Sigmoid colon (tissue), 7 donors: Measurements from ENCODE around the gene SUSD4. TPM values are rescaled to one million over a fixed set of nuclear protein-coding genes. Genes with fewer than 3 reads are reported as not detected.

ENCODE experiments used
- DNase-seq: peaks from one replicate; pipeline ENCODE4 v3.0.0-alpha.2; 2019
- H3K27ac ChIP-seq, 4 donors: fragments of 200-600 bp; sonication (generic); one replicate each; pipeline ENCODE4 v1.5.1; 2016 to 2019; ENCODE audit warnings: mild to moderate bottlenecking in 1 of 4
- H3K27me3 ChIP-seq, 3 donors: fragments of 200-600 bp; sonication (generic); one replicate each; pipeline ENCODE4 v1.5.1; 2019; ENCODE audit warnings: mild to moderate bottlenecking in 1 of 3
- H3K36me3 ChIP-seq, 4 donors: fragments of 200-600 bp; sonication (generic); one replicate each; pipeline ENCODE4 v1.5.1; 2016 to 2019
- H3K4me1 ChIP-seq, 4 donors: fragments of 200-600 bp; sonication (generic); one replicate each; pipeline ENCODE4 v1.5.1; 2017 to 2019
- H3K4me3 ChIP-seq, 4 donors: fragments of 200-600 bp; sonication (generic); one replicate each; pipeline ENCODE4 v1.5.1; 2017 to 2019; ENCODE audit warnings: mild to moderate bottlenecking in 2 of 4, moderate library complexity in 1 of 4
- H3K9me3 ChIP-seq, 4 donors: fragments of 200-600 bp in 3 of 4; sonication (generic) in 3 of 4; one replicate each; pipeline versions ENCODE4 v1.5.1 to v1.6.1; 2013 to 2019
- EP300 ChIP-seq, 4 donors: sonication (generic); formaldehyde crosslinking; IDR thresholded peaks; one replicate each; pipeline ENCODE4 v1.6.1; 2017; ENCODE audit warnings: antibody characterized with exemption in 4 of 4
- POLR2A ChIP-seq, 2 donors: fragments of 450-650 bp; IDR thresholded peaks; one replicate each; pipeline ENCODE4 v1.6.1; 2016; ENCODE audit warnings: antibody characterized with exemption in 2 of 2, mild to moderate bottlenecking in 2 of 2, moderate library complexity in 2 of 2
- POLR2AphosphoS5 ChIP-seq, 4 donors: sonication (generic); formaldehyde crosslinking; IDR thresholded peaks; one replicate each; pipeline ENCODE4 v1.6.1; 2017; ENCODE audit warnings: antibody characterized with exemption in 4 of 4
- WGBS, 2 donors: extraction: QIAGEN DNeasy Blood & Tissue Kit; methylation state at CpG; one replicate each; pipeline ENCODE4 v1.1.7; 2013; 5-methylcytosine and 5-hydroxymethylcytosine counted together
- intact Hi-C: fragments of 100-400 bp; cut with DNase I; formaldehyde crosslinking; loops from one replicate; pipeline ENCODE4 v1.15.1; 2023
- polyA plus RNA-seq, 3 donors: library from polyadenylated mRNA; stranded (reverse); fragments of 200-250 nt; gene quantifications; one replicate each; pipeline ENCODE4 v1.2.3, GENCODE V29; 2013
- total RNA-seq, 4 donors: library from RNA; depleted of rRNA; stranded (reverse); fragments of >200 nt; gene quantifications; one replicate each; pipeline ENCODE4 v1.1.0, GENCODE V29; 2016
- TF ChIP-seq, protein P1 (sequence below), 4 experiments: fragments of 450-650 bp in 3 of 4; fragments of 200-600 bp in 1 of 4; IDR thresholded peaks; one replicate each; pipeline ENCODE4 v1.5.1; 2016 to 2019; ENCODE audit warnings: antibody characterized with exemption in 4 of 4, mild to moderate bottlenecking in 3 of 4, moderate library complexity in 2 of 4
- donor health status: healthy with polysubstance abuse.
- donor health status: Bipolar disorder and iron deficiency.
- donor health status: healthy.

Gene SUSD4
- total and polyA plus RNA-seq, 7 donors = 0.57 to 3.9 (median 0.82) TPM; not detected in 1

DNA sequence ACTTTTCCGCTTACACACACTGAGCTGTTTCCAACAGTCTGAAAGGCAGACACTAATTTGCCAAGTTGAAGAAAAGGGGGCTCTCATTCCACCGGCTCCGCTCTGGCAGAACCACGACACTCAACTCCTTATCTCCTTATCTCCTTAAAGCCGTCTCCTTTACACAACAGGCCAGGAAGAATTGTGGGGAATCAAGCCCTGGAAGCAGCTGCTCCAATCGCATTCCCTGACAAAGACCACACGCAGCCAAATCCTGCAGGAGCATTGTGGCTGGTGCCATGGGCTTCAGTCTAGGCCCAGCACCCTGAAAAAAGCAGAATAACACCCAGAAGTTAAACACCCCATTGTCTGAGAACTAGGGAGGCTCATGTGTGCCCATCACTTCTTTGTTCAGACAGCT lies 24.1 kb downstream of the SUSD4 start:
- no peak overlapping the region for H3K27ac ChIP-seq
- intact Hi-C loops = no loop called here
- no peaks in the 10 kb centered on the region for H3K9me3 ChIP-seq
- TF ChIP-seq POLR2A (IDR thresholded peaks at IDR 0.05) = no peak
- no peak for TF ChIP-seq EP300 (IDR thresholded peaks at IDR 0.05)
- TF ChIP-seq, protein P1, sequence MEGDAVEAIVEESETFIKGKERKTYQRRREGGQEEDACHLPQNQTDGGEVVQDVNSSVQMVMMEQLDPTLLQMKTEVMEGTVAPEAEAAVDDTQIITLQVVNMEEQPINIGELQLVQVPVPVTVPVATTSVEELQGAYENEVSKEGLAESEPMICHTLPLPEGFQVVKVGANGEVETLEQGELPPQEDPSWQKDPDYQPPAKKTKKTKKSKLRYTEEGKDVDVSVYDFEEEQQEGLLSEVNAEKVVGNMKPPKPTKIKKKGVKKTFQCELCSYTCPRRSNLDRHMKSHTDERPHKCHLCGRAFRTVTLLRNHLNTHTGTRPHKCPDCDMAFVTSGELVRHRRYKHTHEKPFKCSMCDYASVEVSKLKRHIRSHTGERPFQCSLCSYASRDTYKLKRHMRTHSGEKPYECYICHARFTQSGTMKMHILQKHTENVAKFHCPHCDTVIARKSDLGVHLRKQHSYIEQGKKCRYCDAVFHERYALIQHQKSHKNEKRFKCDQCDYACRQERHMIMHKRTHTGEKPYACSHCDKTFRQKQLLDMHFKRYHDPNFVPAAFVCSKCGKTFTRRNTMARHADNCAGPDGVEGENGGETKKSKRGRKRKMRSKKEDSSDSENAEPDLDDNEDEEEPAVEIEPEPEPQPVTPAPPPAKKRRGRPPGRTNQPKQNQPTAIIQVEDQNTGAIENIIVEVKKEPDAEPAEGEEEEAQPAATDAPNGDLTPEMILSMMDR (IDR thresholded peaks at IDR 0.05) = no peak
- TF ChIP-seq POLR2AphosphoS5 (IDR thresholded peaks at IDR 0.05) = no peak
- H3K27me3 ChIP-seq = no peaks in the 10 kb centered on the region
- H3K4me3 ChIP-seq = no peak overlapping the region
- H3K36me3 ChIP-seq = no peaks in the 10 kb centered on the region
- DNase-seq = no peak
- WGBS, 2 donors = 90% methylated on average over 7 of the region's 7 CpGs
- peaks cover 0 to 6% (median 0%) of the 10 kb centered on the region in 4 donors for H3K4me1 ChIP-seq

DNA sequence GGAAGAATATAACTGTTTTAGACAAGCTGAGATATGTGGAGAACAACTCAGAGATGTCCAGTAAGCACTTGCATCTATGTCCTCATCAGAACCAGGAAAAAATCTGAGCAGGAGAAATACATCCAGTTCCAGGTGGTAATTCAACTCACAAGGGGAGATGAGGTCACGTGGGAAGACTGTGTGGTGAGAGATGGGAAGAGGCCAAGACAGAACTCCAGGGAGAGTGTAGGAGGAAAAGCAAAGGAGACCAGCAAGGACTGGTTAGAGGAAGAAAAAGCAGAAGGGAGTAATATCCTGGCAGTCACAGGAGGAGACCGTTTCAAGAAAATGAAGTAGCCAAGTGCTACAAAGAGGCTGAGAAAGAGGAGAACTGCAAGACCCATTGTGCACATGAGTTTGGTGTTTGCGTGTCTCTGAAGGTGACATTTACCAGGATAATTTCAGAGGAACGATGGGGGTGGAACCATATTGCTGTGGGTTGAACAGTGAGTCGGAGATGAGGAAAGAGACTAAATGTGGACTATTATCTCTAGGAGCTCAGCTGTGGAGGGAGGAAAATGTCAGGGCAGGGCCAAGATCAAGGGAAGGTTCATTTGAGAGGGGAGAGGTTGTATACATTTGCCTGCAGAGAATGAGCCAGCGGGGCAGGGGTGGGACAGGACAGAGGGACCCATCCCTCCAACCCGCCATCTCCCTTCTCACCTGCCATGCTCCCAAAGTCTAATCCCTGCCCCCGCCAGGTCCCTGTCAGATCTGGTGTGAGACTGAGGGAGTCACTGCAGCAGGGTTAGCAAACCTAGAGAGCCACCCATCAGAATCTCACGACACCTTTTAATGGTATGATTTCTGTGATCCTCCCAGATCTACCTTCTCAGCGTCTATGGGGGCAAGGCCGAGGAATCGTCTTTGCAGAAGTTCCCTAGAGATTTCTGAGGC lies 24.9 kb downstream of the SUSD4 start:
- intact Hi-C loops = no loop called here
- no peak overlapping the region for H3K27ac ChIP-seq
- 90 to 91% methylated on average over 12 of the region's 12 CpGs for WGBS, 2 donors

DNA sequence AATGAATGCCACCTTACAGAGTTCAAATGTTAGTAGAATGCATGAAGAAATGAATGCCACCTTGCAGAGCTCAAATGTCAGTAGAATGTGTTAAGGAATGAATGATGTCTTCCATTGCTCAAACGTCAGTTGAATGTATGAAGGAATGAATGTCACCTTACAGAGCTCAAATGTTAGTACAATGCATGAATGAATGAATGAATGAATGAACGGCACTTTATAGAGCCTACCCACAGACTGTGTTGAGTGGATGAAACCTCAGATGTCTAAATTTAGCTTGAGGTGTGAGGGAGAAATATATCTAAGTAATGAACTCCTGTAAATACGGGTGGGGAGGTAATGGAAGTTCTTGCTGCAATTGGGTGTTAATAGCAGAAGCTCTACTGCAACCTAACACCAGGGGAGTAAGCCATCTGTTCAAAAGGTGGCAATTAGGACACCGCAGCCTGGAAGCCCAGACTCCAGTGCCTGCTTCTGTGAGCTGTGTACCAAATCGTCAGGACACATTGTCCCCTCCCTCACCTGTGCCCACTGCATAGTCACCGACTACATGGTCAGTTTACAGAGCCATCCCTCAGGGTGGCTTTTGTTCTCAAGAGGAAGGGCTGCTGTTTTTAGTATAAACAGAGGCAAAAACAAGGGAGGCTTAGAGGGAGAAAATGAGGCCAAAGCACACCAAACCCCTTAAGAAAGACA lies 26.7 kb downstream of the SUSD4 start:
- TF ChIP-seq, protein P1 (IDR thresholded peaks at IDR 0.05) = no peak
- TF ChIP-seq POLR2AphosphoS5 (IDR thresholded peaks at IDR 0.05) = no peak
- no peak for TF ChIP-seq POLR2A (IDR thresholded peaks at IDR 0.05)
- no peak for TF ChIP-seq EP300 (IDR thresholded peaks at IDR 0.05)

More for the DNA sequence above, 24.9 kb downstream of the SUSD4 start:
- no peak for TF ChIP-seq POLR2A (IDR thresholded peaks at IDR 0.05)
- no peak for TF ChIP-seq POLR2AphosphoS5 (IDR thresholded peaks at IDR 0.05)
- TF ChIP-seq EP300 (IDR thresholded peaks at IDR 0.05) = no peak
- TF ChIP-seq, protein P1 (IDR thresholded peaks at IDR 0.05) = no peak
- peaks cover 0 to 6% (median 0%) of the 10 kb centered on the region in 4 donors for H3K4me1 ChIP-seq
- no peaks in the 10 kb centered on the region for H3K36me3 ChIP-seq
- no peaks in the 10 kb centered on the region for H3K27me3 ChIP-seq
- H3K4me3 ChIP-seq = no peak overlapping the region
- no peaks in the 10 kb centered on the region for H3K9me3 ChIP-seq
- DNase-seq = no peak

DNA sequence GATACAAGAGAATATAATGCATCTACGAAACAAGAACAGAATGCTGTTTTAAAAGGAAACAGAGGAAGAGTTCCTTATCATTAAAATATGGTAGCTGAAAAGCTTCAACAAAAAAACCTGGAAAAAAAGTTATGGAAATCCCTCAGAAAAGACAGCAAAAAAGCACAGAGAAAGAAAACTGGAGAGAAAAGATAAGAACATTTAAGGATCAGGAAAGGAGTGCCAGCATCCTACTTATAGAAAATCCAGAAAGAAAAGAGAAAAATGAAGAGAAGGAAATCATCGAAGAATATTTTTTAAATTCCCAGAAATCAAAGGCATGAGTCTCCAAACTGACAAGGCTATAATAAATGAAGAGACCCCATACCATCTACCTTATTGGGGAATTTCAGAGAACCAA lies 29.8 kb downstream of the SUSD4 start:
- Histone ChIP-seq H3K4me3 (no peak overlapping the region), H3K36me3 (no peaks in the 10 kb centered on the region), H3K27me3 (no peaks in the 10 kb centered on the region), H3K9me3 (no peaks in the 10 kb centered on the region), H3K4me1 (peaks cover 0 to 9% (median 5%) of the 10 kb centered on the region in 4 donors), H3K27ac (no peak overlapping the region)
- WGBS, 2 donors = 88 to 92% methylated on average over 2 of the region's 2 CpGs
- intact Hi-C loops = no loop called here
- no peak for DNase-seq
- TF ChIP-seq POLR2A (IDR thresholded peaks at IDR 0.05) = no peak
- no peak for TF ChIP-seq EP300 (IDR thresholded peaks at IDR 0.05)
- TF ChIP-seq POLR2AphosphoS5 (IDR thresholded peaks at IDR 0.05) = no peak
- TF ChIP-seq, protein P1 (IDR thresholded peaks at IDR 0.05) = no peak

More for the DNA sequence above, 26.7 kb downstream of the SUSD4 start:
- no peaks in the 10 kb centered on the region for H3K9me3 ChIP-seq
- intact Hi-C loops = no loop called here
- no peaks in the 10 kb centered on the region for H3K36me3 ChIP-seq
- H3K4me3 ChIP-seq = no peak overlapping the region
- no peak for DNase-seq
- H3K4me1 ChIP-seq = peaks cover 0 to 6% (median 0%) of the 10 kb centered on the region in 4 donors
- H3K27me3 ChIP-seq = no peaks in the 10 kb centered on the region
- H3K27ac ChIP-seq = no peak overlapping the region
- WGBS, 2 donors = 76 to 81% methylated on average over 6 of the region's 6 CpGs
